IMR-90 (cell line): ENCODE measurements around the gene CNTFR. TPM values are rescaled to one million over a fixed set of nuclear protein-coding genes. Genes with fewer than 3 reads are reported as not detected.
A peak's percentile ranks its signal among the peaks of the same experiment; 100 is the strongest.

Experiments
- ATAC-seq: fragments of 200-7000 bp; cut with Tn5 transposase; 2 replicates; pipeline ENCODE4 v1.9.1; 2020; ENCODE audit warnings: low read depth, mild to moderate bottlenecking, moderate library complexity
- BruUV-seq: library from RNA; stranded (reverse); fragments of 400-500 nt; replicated peaks from 2 replicates; lab custom pipeline; 2021; lab: Mats Ljungman, UMichigan
- CTCF ChIA-PET: fragments of 300-600 bp; formaldehyde crosslinking; extraction: SDS; loops from one replicate; lab custom pipeline; 2021; ENCODE audit warnings: antibody characterized with exemption; lab: Yijun Ruan, JAX
- POLR2A ChIA-PET: fragments of 300-600 bp; sonication (Branson Sonifier 250); formaldehyde crosslinking; loops from one replicate; lab custom pipeline; 2022; ENCODE audit warnings: antibody characterized with exemption; ENCODE audit not compliant: unreplicated experiment; lab: Charles Lee
- DNase-seq: peaks from one replicate; pipeline ENCODE4 v3.0.0; 2013
- H2AFZ ChIP-seq: replicated peaks from 2 replicates; pipeline ENCODE3; 2013; ENCODE audit warnings: low read length, mild to moderate bottlenecking; ENCODE audit not compliant: poor library complexity
- H2AK5ac ChIP-seq: 2 replicates; pipeline ENCODE4 v1.6.1; 2013; ENCODE audit warnings: low read depth, low read length, inconsistent platforms
- H2AK9ac ChIP-seq: replicated peaks from 2 replicates; pipeline ENCODE3; 2013; ENCODE audit warnings: mild to moderate bottlenecking, low read depth, low read length, moderate library complexity; ENCODE audit not compliant: poor library complexity
- H2BK120ac ChIP-seq: 2 replicates; pipeline ENCODE4 v1.6.1; 2013; ENCODE audit warnings: low read depth, low read length, inconsistent platforms
- H2BK15ac ChIP-seq: 3 replicates; pipeline ENCODE4 v1.6.1; 2013; ENCODE audit warnings: low read depth, low read length, inconsistent platforms
- H2BK20ac ChIP-seq: 2 replicates; pipeline ENCODE4 v1.6.1; 2013; ENCODE audit warnings: low read depth, mild to moderate bottlenecking, inconsistent platforms, low read length, moderate library complexity
- H2BK5ac ChIP-seq: 2 replicates; pipeline ENCODE4 v1.6.1; 2013; ENCODE audit warnings: mild to moderate bottlenecking, low read depth, low read length, inconsistent platforms; ENCODE audit not compliant: poor library complexity, severe bottlenecking
- H3K14ac ChIP-seq: replicated peaks from 2 replicates; pipeline ENCODE4 v1.6.1; 2013; ENCODE audit warnings: low read depth, low read length, inconsistent platforms
- H3K18ac ChIP-seq: 2 replicates; pipeline ENCODE4 v1.6.1; 2013; ENCODE audit warnings: low read depth, low read length, control low read depth
- H3K23ac ChIP-seq: 2 replicates; pipeline ENCODE4 v1.6.1; 2013; ENCODE audit warnings: low read depth, low read length, inconsistent platforms
- H3K27ac ChIP-seq: 2 replicates; pipeline ENCODE4 v1.5.1; 2013; ENCODE audit warnings: mild to moderate bottlenecking, control low read depth, low read length; ENCODE audit not compliant: insufficient read depth
- H3K27me3 ChIP-seq: 2 replicates; pipeline ENCODE4 v1.6.1; 2013; ENCODE audit warnings: low read length; ENCODE audit not compliant: control insufficient read depth, insufficient read depth
- H3K36me3 ChIP-seq: 2 replicates; pipeline ENCODE4 v1.6.1; 2013; ENCODE audit warnings: low read length, mixed read lengths; ENCODE audit not compliant: control insufficient read depth, insufficient read depth
- H3K4ac ChIP-seq: 2 replicates; pipeline ENCODE4 v1.6.1; 2013; ENCODE audit warnings: low read depth, low read length, inconsistent platforms
- H3K4me1 ChIP-seq: 2 replicates; pipeline ENCODE4 v1.6.1; 2013; ENCODE audit warnings: low read length, mixed read lengths; ENCODE audit not compliant: control insufficient read depth, insufficient read depth
- H3K4me2 ChIP-seq: 2 replicates; pipeline ENCODE4 v1.6.1; 2013; ENCODE audit warnings: low read depth, mild to moderate bottlenecking, control low read depth, low read length, moderate library complexity
- H3K4me3 ChIP-seq: 2 replicates; pipeline ENCODE4 v1.5.1; 2013; ENCODE audit warnings: low read depth, mild to moderate bottlenecking, control low read depth, low read length, moderate library complexity; ENCODE audit not compliant: insufficient read depth
- H3K56ac ChIP-seq: 2 replicates; pipeline ENCODE4 v1.6.1; 2013; ENCODE audit warnings: low read length, inconsistent platforms; ENCODE audit not compliant: insufficient read depth; ENCODE audit errors: extremely low read depth
- H3K79me1 ChIP-seq, 2 experiments: 2 replicates each; pipeline ENCODE4 v1.6.1; 2013; ENCODE audit warnings: low read length in 2 of 2, inconsistent platforms in 1 of 2, low read depth in 1 of 2
- H3K9ac ChIP-seq: 2 replicates; pipeline ENCODE4 v1.6.1; 2013; ENCODE audit warnings: low read depth, low read length, control low read depth
- H3K9me1 ChIP-seq: 2 replicates; pipeline ENCODE4 v1.6.1; 2013; ENCODE audit warnings: low read length, inconsistent platforms; ENCODE audit not compliant: insufficient read depth
- H3K9me3 ChIP-seq: 2 replicates; pipeline ENCODE4 v1.6.1; 2013; ENCODE audit warnings: low read length; ENCODE audit not compliant: control insufficient read depth, insufficient read depth
- H4K20me1 ChIP-seq: 2 replicates; pipeline ENCODE4 v1.6.1; 2013; ENCODE audit warnings: low read length, inconsistent platforms; ENCODE audit not compliant: insufficient read depth
- H4K5ac ChIP-seq: 2 replicates; pipeline ENCODE4 v1.6.1; 2013; ENCODE audit warnings: mild to moderate bottlenecking, low read depth, low read length, control low read depth
- H4K8ac ChIP-seq, 2 experiments: 2 replicates each; pipeline ENCODE4 v1.6.1; 2013; ENCODE audit warnings: low read depth in 2 of 2, low read length in 2 of 2, control low read depth in 1 of 2, inconsistent platforms in 1 of 2
- H4K91ac ChIP-seq: 2 replicates; pipeline ENCODE4 v1.6.1; 2013; ENCODE audit warnings: low read depth, low read length, inconsistent platforms; ENCODE audit not compliant: insufficient read depth
- CEBPB ChIP-seq: IDR thresholded peaks from 2 replicates; pipeline ENCODE4 v1.6.1; 2012; ENCODE audit warnings: low read depth, low read length, improper control_type of control experiment
- CHD1 ChIP-seq: IDR thresholded peaks from 2 replicates; pipeline ENCODE4 v1.6.1; 2012; ENCODE audit warnings: low read depth, low read length, improper control_type of control experiment
- FOS ChIP-seq: fragments of 150-350 bp; IDR thresholded peaks from 2 replicates; pipeline ENCODE4 v1.6.1; 2016; ENCODE audit warnings: low read depth, low read length
- MAZ ChIP-seq: IDR thresholded peaks from 2 replicates; pipeline ENCODE4 v1.6.1; 2012; ENCODE audit warnings: low read depth, mild to moderate bottlenecking, low read length, improper control_type of control experiment, moderate library complexity, borderline replicate concordance
- MXI1 ChIP-seq: IDR thresholded peaks from 2 replicates; pipeline ENCODE4 v1.6.1; 2012; ENCODE audit warnings: low read depth, mild to moderate bottlenecking, low read length, moderate library complexity, borderline replicate concordance
- NFE2L2 ChIP-seq: fragments of 150-350 bp; IDR thresholded peaks from 2 replicates; pipeline ENCODE4 v1.6.1; 2016; ENCODE audit warnings: low read depth, mild to moderate bottlenecking, low read length
- POLR2A ChIP-seq: IDR thresholded peaks from 2 replicates; pipeline ENCODE4 v1.6.1; 2012; ENCODE audit warnings: mild to moderate bottlenecking, low read depth, low read length
- RAD21 ChIP-seq: IDR thresholded peaks from 2 replicates; pipeline ENCODE4 v1.6.1; 2012; ENCODE audit warnings: low read length, improper control_type of control experiment
- RCOR1 ChIP-seq: IDR thresholded peaks from 2 replicates; pipeline ENCODE4 v1.6.1; 2012; ENCODE audit warnings: mild to moderate bottlenecking, low read length, improper control_type of control experiment; ENCODE audit not compliant: insufficient replicate concordance
- RFX5 ChIP-seq: IDR thresholded peaks from 2 replicates; pipeline ENCODE4 v1.8.0; 2012; ENCODE audit warnings: low read depth, mild to moderate bottlenecking, low read length, moderate library complexity
- SMC3 ChIP-seq: fragments of 150-350 bp; IDR thresholded peaks from 2 replicates; pipeline ENCODE4 v1.6.1; 2016; ENCODE audit warnings: low read depth, mild to moderate bottlenecking, antibody characterized with exemption, low read length, moderate library complexity
- USF2 ChIP-seq: fragments of 150-350 bp; IDR thresholded peaks from 2 replicates; pipeline ENCODE4 v1.6.1; 2017; ENCODE audit warnings: mild to moderate bottlenecking, antibody characterized with exemption, low read length, low read depth
- WGBS, 2 experiments: methylation state at CpG; one replicate each; pipeline versions ENCODE4 v1.1.5 to v1.1.7; 2013; ENCODE audit warnings: missing lambda C conversion rate in 2 of 2; ENCODE audit not compliant: insufficient read length in 1 of 2; ENCODE audit errors: extremely low coverage in 2 of 2; 5-methylcytosine and 5-hydroxymethylcytosine counted together
- dilution Hi-C: fragments of 300-500 bp; cut with HindIII; formaldehyde crosslinking; loops from one replicate; pipeline ENCODE4 v1.14.3; 2018; ENCODE audit warnings: low sequenced_read_pairs; ENCODE audit not compliant: unreplicated experiment
- in situ Hi-C: fragments of 300-500 bp; cut with MboI; formaldehyde crosslinking; loops from 3 replicates; pipeline ENCODE4 v1.14.3; 2019; ENCODE audit warnings: low sequenced_read_pairs, inconsistent platforms, mixed read lengths
- intact Hi-C: fragments of 100-400 bp; cut with micrococcal nuclease; formaldehyde crosslinking; loops from 2 replicates; pipeline ENCODE4 v1.10.0; 2022
- polyA plus RNA-seq, 3 experiments: library from polyadenylated mRNA; depleted of rRNA; stranded (reverse); fragments of >200 nt; gene quantifications; 2 replicates each; pipeline ENCODE4 v1.2.3, GENCODE V29; 2012; ENCODE audit warnings: low replicate concordance in 1 of 3
- total RNA-seq: library from RNA; depleted of rRNA; stranded (reverse); fragments of >200 nt; gene quantifications from 2 replicates; pipeline ENCODE4 v1.2.3, GENCODE V29; 2012
- TF ChIP-seq, protein P1 (sequence below): conservative IDR thresholded peaks from 2 replicates; pipeline ENCODE4 v1.5.1; 2012; ENCODE audit warnings: mild to moderate bottlenecking, low read depth, low read length, improper control_type of control experiment
- TF ChIP-seq, protein P2 (sequence below): fragments of 150-350 bp; IDR thresholded peaks from 2 replicates; pipeline ENCODE4 v1.6.1; 2016; ENCODE audit warnings: low read depth, mild to moderate bottlenecking, low read length, moderate library complexity, borderline replicate concordance

CNTFR gene
- total and polyA plus RNA-seq, 2 of the 4 experiments (the other 2 are of a cell fraction): not detected

GRCh38 chr9:34629491-34629808 lies 39.9 kb upstream of the CNTFR start:
- H3K79me1 ChIP-seq: peaks cover 0 to 3% of the 10 kb centered on the region in 2 experiments; a peak in 1 of 4 replicates
- POLR2A ChIA-PET: no interaction called here
- peaks cover 9% of the 10 kb centered on the region; the same call in 1 of the 2 replicates for H4K20me1 ChIP-seq

More at GRCh38 chr9:34629491-34629808, 39.9 kb upstream of the CNTFR start:
- H3K4me2 ChIP-seq: peak overlapping the region; percentile 81
- no peak overlapping the region for H2AK5ac ChIP-seq
- no peaks in the 10 kb centered on the region for H3K36me3 ChIP-seq
- WGBS, 2 experiments: no CpG with 5 or more reads among the region's 5 CpGs
- no peak overlapping the region for H3K18ac ChIP-seq
- no peak overlapping the region for H3K14ac ChIP-seq
- dilution Hi-C loops (no loop called here), intact Hi-C loops (no loop called here), in situ Hi-C loops (no loop called here)
- no peak overlapping the region for H2BK120ac ChIP-seq
- H4K91ac ChIP-seq: no peak overlapping the region
- H3K9ac ChIP-seq: no peak overlapping the region
- H2AFZ ChIP-seq: peak overlapping the region; percentile 77
- no peaks in the 10 kb centered on the region for H3K9me3 ChIP-seq
- H3K23ac ChIP-seq: peak overlapping the region; percentile 71
- 0 out of 2 replicates have a peak, but pooled peaks cover 4% of the 10 kb centered on the region for H3K9me1 ChIP-seq
- H3K4me3 ChIP-seq: no peak overlapping the region
- no peak overlapping the region for H2BK15ac ChIP-seq
- no peak overlapping the region for H3K27ac ChIP-seq
- H4K8ac ChIP-seq: no peak overlapping the region
- no peak overlapping the region for H2BK20ac ChIP-seq
- TF ChIP-seq RAD21 (no peak), NFE2L2 (no peak), MAZ (no peak), MXI1 (no peak), SMC3 (no peak), POLR2A (no peak), CHD1 (no peak), RFX5 (no peak), USF2 (no peak), CEBPB (no peak), FOS (no peak), RCOR1 (no peak)
- TF ChIP-seq, protein P1, sequence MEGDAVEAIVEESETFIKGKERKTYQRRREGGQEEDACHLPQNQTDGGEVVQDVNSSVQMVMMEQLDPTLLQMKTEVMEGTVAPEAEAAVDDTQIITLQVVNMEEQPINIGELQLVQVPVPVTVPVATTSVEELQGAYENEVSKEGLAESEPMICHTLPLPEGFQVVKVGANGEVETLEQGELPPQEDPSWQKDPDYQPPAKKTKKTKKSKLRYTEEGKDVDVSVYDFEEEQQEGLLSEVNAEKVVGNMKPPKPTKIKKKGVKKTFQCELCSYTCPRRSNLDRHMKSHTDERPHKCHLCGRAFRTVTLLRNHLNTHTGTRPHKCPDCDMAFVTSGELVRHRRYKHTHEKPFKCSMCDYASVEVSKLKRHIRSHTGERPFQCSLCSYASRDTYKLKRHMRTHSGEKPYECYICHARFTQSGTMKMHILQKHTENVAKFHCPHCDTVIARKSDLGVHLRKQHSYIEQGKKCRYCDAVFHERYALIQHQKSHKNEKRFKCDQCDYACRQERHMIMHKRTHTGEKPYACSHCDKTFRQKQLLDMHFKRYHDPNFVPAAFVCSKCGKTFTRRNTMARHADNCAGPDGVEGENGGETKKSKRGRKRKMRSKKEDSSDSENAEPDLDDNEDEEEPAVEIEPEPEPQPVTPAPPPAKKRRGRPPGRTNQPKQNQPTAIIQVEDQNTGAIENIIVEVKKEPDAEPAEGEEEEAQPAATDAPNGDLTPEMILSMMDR: no peak
- TF ChIP-seq, protein P2, sequence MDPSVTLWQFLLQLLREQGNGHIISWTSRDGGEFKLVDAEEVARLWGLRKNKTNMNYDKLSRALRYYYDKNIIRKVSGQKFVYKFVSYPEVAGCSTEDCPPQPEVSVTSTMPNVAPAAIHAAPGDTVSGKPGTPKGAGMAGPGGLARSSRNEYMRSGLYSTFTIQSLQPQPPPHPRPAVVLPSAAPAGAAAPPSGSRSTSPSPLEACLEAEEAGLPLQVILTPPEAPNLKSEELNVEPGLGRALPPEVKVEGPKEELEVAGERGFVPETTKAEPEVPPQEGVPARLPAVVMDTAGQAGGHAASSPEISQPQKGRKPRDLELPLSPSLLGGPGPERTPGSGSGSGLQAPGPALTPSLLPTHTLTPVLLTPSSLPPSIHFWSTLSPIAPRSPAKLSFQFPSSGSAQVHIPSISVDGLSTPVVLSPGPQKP: no peak
- H2BK5ac ChIP-seq: no peak overlapping the region
- CTCF ChIA-PET: no interaction called here
- peaks cover 65% of the 10 kb centered on the region for H3K27me3 ChIP-seq
- no peak overlapping the region for H3K4ac ChIP-seq
- BruUV-seq: no TSS peak
- ATAC-seq (no peak), DNase-seq (no peak)
- no peak overlapping the region for H4K5ac ChIP-seq
- H3K56ac ChIP-seq: no peak overlapping the region
- H2AK9ac ChIP-seq: no peak overlapping the region
- 0 out of 2 replicates have a peak, but pooled peaks cover 2% of the 10 kb centered on the region for H3K4me1 ChIP-seq
